Right lobe of liver (tissue), 4 donors: ENCODE results near the gene CIDEB.

Experiments
- POLR2A ChIP-seq: fragments of 450-650 bp; IDR thresholded peaks from one replicate; pipeline ENCODE4 v1.6.1; 2017; ENCODE audit warnings: antibody characterized with exemption, mild to moderate bottlenecking
- TF ChIP-seq, protein P1 (sequence below), 4 donors: fragments of 200-600 bp in 3 of 4; fragments of 450-650 bp in 1 of 4; IDR thresholded peaks; one replicate each; pipeline versions ENCODE4 v1.5.1 to v1.8.0; 2016 to 2022; ENCODE audit warnings: antibody characterized with exemption in 4 of 4, mild to moderate bottlenecking in 2 of 4
- donor health status: DM: no; HTN: no; CAD: no.
- donor health status: DM: no; HTN: no; CAD: no.
- donor health status: DM: no; HTN: yes; CAD: no.

DNA sequence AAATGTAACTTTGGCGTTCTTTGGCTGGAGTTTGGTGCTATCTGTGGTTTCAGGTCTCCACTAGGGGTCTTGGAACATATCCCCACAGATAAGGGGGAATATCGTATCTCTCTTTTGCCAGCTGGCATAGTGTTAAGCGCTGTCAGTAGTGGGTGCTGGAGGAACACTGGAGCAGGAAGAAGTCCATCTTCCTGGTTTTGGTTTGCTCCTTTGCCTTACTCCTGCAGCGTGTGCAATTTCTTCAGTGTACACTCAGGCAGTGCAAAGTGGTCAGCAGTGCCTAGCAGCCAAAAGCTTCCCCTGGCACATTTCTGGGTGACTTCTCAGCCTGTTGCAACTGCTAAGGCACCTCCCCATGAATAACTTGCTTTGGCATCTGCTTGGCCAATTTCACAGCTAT, 43.7 kb upstream of the CIDEB start:
- TF ChIP-seq, protein P1, sequence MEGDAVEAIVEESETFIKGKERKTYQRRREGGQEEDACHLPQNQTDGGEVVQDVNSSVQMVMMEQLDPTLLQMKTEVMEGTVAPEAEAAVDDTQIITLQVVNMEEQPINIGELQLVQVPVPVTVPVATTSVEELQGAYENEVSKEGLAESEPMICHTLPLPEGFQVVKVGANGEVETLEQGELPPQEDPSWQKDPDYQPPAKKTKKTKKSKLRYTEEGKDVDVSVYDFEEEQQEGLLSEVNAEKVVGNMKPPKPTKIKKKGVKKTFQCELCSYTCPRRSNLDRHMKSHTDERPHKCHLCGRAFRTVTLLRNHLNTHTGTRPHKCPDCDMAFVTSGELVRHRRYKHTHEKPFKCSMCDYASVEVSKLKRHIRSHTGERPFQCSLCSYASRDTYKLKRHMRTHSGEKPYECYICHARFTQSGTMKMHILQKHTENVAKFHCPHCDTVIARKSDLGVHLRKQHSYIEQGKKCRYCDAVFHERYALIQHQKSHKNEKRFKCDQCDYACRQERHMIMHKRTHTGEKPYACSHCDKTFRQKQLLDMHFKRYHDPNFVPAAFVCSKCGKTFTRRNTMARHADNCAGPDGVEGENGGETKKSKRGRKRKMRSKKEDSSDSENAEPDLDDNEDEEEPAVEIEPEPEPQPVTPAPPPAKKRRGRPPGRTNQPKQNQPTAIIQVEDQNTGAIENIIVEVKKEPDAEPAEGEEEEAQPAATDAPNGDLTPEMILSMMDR (IDR thresholded peaks at IDR 0.05), result no peak
- TF ChIP-seq POLR2A, result no peak
